ENCODE measurements around the gene FANCG.

GRCh38 chr9:35104586-35104985 is 24.8 kb upstream of the FANCG start:
- TF ChIP-seq ZNF281 (CRISPR knock-in tag; IDR thresholded peaks at IDR 0.05) = no peak
- TF ChIP-seq, protein P1, sequence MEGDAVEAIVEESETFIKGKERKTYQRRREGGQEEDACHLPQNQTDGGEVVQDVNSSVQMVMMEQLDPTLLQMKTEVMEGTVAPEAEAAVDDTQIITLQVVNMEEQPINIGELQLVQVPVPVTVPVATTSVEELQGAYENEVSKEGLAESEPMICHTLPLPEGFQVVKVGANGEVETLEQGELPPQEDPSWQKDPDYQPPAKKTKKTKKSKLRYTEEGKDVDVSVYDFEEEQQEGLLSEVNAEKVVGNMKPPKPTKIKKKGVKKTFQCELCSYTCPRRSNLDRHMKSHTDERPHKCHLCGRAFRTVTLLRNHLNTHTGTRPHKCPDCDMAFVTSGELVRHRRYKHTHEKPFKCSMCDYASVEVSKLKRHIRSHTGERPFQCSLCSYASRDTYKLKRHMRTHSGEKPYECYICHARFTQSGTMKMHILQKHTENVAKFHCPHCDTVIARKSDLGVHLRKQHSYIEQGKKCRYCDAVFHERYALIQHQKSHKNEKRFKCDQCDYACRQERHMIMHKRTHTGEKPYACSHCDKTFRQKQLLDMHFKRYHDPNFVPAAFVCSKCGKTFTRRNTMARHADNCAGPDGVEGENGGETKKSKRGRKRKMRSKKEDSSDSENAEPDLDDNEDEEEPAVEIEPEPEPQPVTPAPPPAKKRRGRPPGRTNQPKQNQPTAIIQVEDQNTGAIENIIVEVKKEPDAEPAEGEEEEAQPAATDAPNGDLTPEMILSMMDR (IDR thresholded peaks at IDR 0.05) = no peak
- no peak for TF ChIP-seq ETV6 (CRISPR knock-in tag; IDR thresholded peaks at IDR 0.05)
- no peak for TF ChIP-seq FOXK1 (CRISPR knock-in tag; IDR thresholded peaks at IDR 0.05)
- TF ChIP-seq, protein P2, sequence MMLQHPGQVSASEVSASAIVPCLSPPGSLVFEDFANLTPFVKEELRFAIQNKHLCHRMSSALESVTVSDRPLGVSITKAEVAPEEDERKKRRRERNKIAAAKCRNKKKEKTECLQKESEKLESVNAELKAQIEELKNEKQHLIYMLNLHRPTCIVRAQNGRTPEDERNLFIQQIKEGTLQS (CRISPR knock-in tag; conservative IDR thresholded peaks at IDR 0.05) = no peak
- TF ChIP-seq, protein P3, sequence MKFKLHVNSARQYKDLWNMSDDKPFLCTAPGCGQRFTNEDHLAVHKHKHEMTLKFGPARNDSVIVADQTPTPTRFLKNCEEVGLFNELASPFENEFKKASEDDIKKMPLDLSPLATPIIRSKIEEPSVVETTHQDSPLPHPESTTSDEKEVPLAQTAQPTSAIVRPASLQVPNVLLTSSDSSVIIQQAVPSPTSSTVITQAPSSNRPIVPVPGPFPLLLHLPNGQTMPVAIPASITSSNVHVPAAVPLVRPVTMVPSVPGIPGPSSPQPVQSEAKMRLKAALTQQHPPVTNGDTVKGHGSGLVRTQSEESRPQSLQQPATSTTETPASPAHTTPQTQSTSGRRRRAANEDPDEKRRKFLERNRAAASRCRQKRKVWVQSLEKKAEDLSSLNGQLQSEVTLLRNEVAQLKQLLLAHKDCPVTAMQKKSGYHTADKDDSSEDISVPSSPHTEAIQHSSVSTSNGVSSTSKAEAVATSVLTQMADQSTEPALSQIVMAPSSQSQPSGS (CRISPR knock-in tag; IDR thresholded peaks at IDR 0.05; ENCODE audit: borderline replicate concordance, low read depth) = no peak
- TF ChIP-seq MLX (CRISPR knock-in tag; IDR thresholded peaks at IDR 0.05) = no peak
- TF ChIP-seq CREM (CRISPR knock-in tag; IDR thresholded peaks at IDR 0.05) = no peak
- TF ChIP-seq FOXJ3 (CRISPR knock-in tag; IDR thresholded peaks at IDR 0.05; ENCODE audit: borderline replicate concordance) = no peak
- no peak for TF ChIP-seq USF2 (CRISPR knock-in tag; IDR thresholded peaks at IDR 0.05)
- TF ChIP-seq NFE2L1 (CRISPR knock-in tag; IDR thresholded peaks at IDR 0.05) = no peak

Measured in WTC11 (cell line).